GM10266 (cell line): ENCODE results near the gene RBM4.

ENCODE experiments used
- DNase-seq: peaks from one replicate; pipeline ENCODE4 v3.0.0; 2012; ENCODE audit errors: extremely low spot score
- TF ChIP-seq, protein P1 (sequence below): IDR thresholded peaks from 2 replicates; pipeline ENCODE4 v1.5.1; 2012; ENCODE audit warnings: mild to moderate bottlenecking, low read depth; ENCODE audit not compliant: control insufficient read depth, insufficient read depth; ENCODE audit errors: missing control alignments

The RBM4 gene

DNA sequence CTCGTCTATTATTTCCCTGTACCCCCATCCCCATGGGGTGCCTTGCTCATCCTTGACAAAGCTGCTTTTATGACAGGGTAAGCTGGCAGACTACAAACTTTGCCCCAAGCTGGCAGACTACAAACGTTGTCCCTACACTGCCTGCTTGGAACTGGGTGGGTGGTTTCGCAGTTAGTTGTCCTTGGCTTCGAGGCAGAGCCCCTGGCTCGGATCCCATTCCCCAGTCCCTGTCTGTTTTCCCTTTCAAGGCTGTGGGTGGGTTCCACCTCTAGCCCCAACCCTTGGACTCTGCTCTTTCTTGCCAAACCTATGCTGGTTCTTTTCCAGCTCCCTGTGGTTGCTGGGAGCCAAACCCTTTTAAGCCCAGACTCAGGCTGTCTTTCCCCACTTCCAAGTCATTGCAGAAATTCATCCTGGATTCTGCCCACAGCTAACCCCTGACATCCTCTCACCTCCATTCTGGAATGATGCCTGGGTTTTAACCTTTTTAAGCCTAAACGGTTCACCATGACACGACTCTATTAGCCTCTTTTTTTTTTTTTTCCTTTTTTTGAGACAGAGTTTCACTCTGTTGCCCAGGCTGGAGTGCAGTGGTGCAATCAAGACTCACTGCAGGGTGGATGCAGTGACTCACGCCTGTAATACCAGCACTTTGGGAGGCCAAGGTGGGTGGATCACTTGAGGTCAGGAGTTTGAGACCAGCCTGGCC lies 31.2 kb upstream of the RBM4 start:
- no peak for DNase-seq
- TF ChIP-seq, protein P1, sequence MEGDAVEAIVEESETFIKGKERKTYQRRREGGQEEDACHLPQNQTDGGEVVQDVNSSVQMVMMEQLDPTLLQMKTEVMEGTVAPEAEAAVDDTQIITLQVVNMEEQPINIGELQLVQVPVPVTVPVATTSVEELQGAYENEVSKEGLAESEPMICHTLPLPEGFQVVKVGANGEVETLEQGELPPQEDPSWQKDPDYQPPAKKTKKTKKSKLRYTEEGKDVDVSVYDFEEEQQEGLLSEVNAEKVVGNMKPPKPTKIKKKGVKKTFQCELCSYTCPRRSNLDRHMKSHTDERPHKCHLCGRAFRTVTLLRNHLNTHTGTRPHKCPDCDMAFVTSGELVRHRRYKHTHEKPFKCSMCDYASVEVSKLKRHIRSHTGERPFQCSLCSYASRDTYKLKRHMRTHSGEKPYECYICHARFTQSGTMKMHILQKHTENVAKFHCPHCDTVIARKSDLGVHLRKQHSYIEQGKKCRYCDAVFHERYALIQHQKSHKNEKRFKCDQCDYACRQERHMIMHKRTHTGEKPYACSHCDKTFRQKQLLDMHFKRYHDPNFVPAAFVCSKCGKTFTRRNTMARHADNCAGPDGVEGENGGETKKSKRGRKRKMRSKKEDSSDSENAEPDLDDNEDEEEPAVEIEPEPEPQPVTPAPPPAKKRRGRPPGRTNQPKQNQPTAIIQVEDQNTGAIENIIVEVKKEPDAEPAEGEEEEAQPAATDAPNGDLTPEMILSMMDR, result no peak

DNA sequence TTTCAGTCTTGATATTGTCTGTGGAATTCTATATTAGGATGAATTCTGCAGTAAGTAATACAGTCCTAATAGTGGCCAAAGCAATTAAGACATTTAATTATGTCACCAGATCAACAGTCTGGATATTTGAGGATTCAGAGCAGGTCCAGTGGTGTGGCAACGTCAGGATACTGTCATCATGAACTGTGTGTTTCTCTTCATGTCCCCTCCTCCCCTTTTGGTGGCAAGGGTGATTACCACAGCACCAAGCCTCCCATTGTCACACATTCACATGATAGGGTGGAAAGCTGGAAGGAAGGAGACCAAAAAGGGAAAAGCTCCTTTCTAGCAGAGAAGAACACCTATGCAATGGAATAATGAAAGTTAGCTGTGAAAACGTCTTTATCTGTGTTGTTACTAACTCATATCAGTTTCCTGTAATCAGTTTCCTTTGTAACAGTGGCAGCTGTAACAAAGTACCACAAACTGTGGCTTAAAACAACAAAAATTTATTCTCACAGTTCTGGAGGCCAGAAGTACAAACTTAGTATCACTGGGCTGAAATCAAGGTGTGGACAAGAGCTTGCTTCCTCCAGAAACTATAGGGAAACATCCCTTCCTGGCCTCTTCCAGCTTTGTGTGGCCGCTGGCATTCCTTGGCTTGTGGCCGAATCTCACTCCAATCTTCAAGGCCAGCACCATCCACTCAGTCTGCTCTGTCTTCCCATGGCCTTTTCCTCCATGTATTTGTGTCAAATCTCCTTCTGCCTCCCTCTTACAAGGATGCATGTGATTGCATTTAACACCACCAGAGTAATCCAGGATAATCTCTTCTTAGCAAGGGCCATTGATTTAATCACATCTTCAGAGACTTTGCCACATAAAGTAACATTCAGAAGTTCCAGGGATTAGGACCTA lies 28.5 kb upstream of the RBM4 start:
- DNase-seq, result no peak
- TF ChIP-seq, protein P1, result no peak

DNA sequence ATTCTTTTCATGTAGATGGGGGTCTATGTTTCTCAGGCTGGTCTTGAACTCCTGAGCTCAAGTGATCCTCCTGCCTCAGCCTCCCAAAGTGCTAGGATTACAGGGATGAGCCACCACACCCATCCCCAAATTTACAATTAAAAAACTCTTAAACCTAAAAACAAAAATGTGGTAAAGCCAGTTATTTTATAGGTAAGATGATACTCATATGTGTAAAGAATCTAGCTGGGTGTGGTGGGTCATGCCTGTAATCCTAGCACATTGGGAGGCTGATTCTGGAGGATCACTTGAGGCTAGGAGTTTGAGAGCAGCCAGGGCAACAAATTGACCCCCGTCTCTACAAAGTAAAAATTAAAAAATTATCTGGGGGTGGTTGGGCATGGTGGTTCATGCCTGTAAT lies 26.0 kb upstream of the RBM4 start:
- DNase-seq, result no peak

GRCh38 chr11:66614073-66614472 lies 24.4 kb upstream of the RBM4 start:
- no peak for DNase-seq
- TF ChIP-seq, protein P1, result no peak

More for the DNA sequence above, 26.0 kb upstream of the RBM4 start:
- TF ChIP-seq, protein P1, result no peak

DNA sequence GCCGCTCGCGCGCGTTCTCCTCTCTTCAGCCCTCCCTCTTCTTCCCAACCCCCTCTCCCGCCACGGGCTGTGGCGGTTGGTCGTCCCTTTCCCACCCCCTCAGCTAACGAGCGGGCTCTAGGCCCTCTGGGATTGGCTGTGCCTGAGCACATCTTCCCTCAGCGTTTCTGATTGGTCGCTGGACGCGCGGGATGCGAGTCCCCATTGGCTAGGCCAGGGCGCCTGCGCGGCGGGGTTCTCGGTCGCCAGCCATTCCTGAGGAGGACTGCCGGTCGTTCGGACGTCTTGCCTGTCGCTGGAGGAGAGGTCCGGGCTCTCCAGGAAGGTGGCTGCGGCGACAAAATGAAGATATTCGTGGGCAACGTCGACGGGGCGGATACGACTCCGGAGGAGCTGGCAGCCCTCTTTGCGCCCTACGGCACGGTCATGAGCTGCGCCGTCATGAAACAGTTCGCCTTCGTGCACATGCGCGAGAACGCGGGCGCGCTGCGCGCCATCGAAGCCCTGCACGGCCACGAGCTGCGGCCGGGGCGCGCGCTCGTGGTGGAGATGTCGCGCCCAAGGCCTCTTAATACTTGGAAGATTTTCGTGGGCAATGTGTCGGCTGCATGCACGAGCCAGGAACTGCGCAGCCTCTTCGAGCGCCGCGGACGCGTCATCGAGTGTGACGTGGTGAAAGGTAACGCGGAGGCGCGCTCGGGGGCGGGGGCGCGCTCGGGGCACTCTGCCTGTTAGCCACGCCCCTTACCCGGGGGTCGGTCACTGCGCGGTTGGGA lies 21.9 kb upstream of the RBM4 start, which contains the start of gene RBM14:
Gene RBM14 (plus strand): TSS at position 252 of the 776 bp plus-strand sequence. CDS start 91 bp downstream, at position 343.
- TF ChIP-seq, protein P1, result no peak
- DNase-seq, result peak; percentile 99

- TF ChIP-seq, protein P1, result no peak
- DNase-seq, result no peak
Measured at GRCh38 chr11:66617155-66617834, 21.2 kb upstream of the RBM4 start.
